A673 (cell line): Measurements from ENCODE around the gene PPP2R5C.

Experiments used
- EZH2 ChIP-seq: fragments of 200-600 bp; sonication (generic); IDR thresholded peaks from 2 replicates; pipeline ENCODE4 v1.6.1; 2017; ENCODE audit warnings: borderline replicate concordance, low read depth, mild to moderate bottlenecking, mixed read lengths, antibody characterized with exemption, low read length; ENCODE audit not compliant: poor library complexity, severe bottlenecking
- TF ChIP-seq, protein P1 (sequence below): fragments of 300-800, 200-600 bp; sonication (generic); conservative IDR thresholded peaks from 2 replicates; pipeline ENCODE4 v1.5.1; 2017; ENCODE audit warnings: low read depth, mild to moderate bottlenecking, antibody characterized with exemption, low read length, moderate library complexity, mixed read lengths

DNA sequence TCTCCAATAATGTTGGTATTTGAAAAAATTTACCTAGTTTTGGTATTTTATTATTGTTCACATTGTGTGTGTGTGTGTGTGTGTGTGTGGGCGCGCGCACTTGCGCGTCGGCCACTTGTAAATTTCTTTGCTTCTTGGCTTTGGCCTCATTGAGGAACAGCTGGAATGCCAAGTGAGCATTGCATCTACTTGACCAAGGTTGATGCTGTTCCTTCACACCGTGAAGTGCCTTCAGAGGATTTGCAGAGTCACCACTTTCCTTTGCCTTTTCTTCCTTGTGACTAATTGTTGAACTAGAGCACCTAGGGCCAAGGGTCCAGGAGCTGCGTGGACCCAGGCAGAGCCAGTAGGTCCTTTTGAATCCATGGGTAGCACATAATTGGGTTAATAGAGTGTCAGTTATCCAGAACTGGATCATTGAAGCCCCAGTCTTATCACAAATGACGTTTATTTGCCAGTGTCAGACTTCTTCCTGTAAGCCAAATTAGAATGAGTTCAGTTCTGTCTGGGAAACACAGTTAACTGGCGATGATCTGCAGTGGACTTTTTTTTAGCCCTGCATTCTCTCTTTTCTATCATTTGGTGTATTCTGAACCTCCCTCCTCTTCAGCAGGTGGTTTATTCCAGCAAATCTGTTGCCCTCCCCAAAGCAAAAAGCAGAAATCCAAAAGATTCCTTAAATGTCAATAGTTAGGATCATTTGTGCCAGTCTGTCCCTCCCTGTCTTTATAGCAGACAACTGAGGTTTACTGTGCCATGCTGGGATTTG lies 2.6 kb downstream of the PPP2R5C start:
- TF ChIP-seq, protein P1, sequence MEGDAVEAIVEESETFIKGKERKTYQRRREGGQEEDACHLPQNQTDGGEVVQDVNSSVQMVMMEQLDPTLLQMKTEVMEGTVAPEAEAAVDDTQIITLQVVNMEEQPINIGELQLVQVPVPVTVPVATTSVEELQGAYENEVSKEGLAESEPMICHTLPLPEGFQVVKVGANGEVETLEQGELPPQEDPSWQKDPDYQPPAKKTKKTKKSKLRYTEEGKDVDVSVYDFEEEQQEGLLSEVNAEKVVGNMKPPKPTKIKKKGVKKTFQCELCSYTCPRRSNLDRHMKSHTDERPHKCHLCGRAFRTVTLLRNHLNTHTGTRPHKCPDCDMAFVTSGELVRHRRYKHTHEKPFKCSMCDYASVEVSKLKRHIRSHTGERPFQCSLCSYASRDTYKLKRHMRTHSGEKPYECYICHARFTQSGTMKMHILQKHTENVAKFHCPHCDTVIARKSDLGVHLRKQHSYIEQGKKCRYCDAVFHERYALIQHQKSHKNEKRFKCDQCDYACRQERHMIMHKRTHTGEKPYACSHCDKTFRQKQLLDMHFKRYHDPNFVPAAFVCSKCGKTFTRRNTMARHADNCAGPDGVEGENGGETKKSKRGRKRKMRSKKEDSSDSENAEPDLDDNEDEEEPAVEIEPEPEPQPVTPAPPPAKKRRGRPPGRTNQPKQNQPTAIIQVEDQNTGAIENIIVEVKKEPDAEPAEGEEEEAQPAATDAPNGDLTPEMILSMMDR = no peak
- TF ChIP-seq EZH2 = no peak
